GM21423 (cell line): Measurements from ENCODE around the gene RNU11.
"Not testable (repeated sequence)": the region's sequence is repeated elsewhere in the genome, so short reads cannot be mapped to it uniquely, and the experiment has no call there.

ENCODE experiments used
- ATAC-seq: cut with Tn5 transposase; IDR thresholded peaks from one replicate; pipeline ENCODE4 v1.9.1; 2021; ENCODE audit warnings: mild to moderate bottlenecking, moderate library complexity; ENCODE audit not compliant: unreplicated experiment

RNU11 gene

GRCh38 chr1:28656335-28656734 lies 7.9 kb downstream of the RNU11 start:
- no peak for ATAC-seq

- ATAC-seq: no peak
Measured at GRCh38 chr1:28663871-28664470, 15.6 kb downstream of the RNU11 start.

GRCh38 chr1:28666806-28667205 lies 18.4 kb downstream of the RNU11 start:
- no peak for ATAC-seq

GRCh38 chr1:28668191-28668955 lies 20.0 kb downstream of the RNU11 start, which contains the start of gene GMEB1:
Gene GMEB1, plus strand, starts transcription at chr1:28668784. Its CDS starts 14,829 bp downstream, at chr1:28683613.
- peak; percentile 70 for ATAC-seq

GRCh38 chr1:28668956-28669723 lies 20.7 kb downstream of the RNU11 start:
- ATAC-seq: peak; percentile 51

- no peak for ATAC-seq
Measured at GRCh38 chr1:28671254-28671780, 22.9 kb downstream of the RNU11 start.

- ATAC-seq: not testable (repeated sequence)
Measured at GRCh38 chr1:28672971-28673370, 24.6 kb downstream of the RNU11 start.

GRCh38 chr1:28675924-28676257 lies 27.5 kb downstream of the RNU11 start:
- ATAC-seq: no peak

- no peak for ATAC-seq
Measured at GRCh38 chr1:28680151-28680550, 31.8 kb downstream of the RNU11 start.

- ATAC-seq: no peak
Measured at GRCh38 chr1:28682840-28683239, 34.4 kb downstream of the RNU11 start.

- no peak for ATAC-seq
Measured at GRCh38 chr1:28684937-28685336, 36.5 kb downstream of the RNU11 start.

- not testable (repeated sequence) for ATAC-seq
Measured at GRCh38 chr1:28691627-28692026, 43.2 kb downstream of the RNU11 start.
